ENCODE measurements around the gene SH2B3.
"Not testable (repeated sequence)": the region's sequence is repeated elsewhere in the genome, so short reads cannot be mapped to it uniquely, and the experiment has no call there.

The SH2B3 gene

GRCh38 chr12:111467092-111467856 lies 61.6 kb downstream of the SH2B3 start:
- DNase-seq = no peak

- DNase-seq = no peak
Measured at GRCh38 chr12:111467857-111468241, 62.1 kb downstream of the SH2B3 start.

- no peak for DNase-seq
Measured at GRCh38 chr12:111469401-111469800, 63.7 kb downstream of the SH2B3 start.

- DNase-seq = no peak
Measured at GRCh38 chr12:111471236-111471635, 65.5 kb downstream of the SH2B3 start.

- no peak for DNase-seq
Measured at GRCh38 chr12:111482462-111482861, 76.7 kb downstream of the SH2B3 start.

GRCh38 chr12:111488271-111488670 lies 82.5 kb downstream of the SH2B3 start:
- no peak for DNase-seq

- DNase-seq = no peak
Measured at GRCh38 chr12:111488798-111489197, 83.1 kb downstream of the SH2B3 start.

GRCh38 chr12:111492979-111493378 lies 87.3 kb downstream of the SH2B3 start:
- not testable (repeated sequence) for DNase-seq

- no peak for DNase-seq
Measured at GRCh38 chr12:111494676-111495075, 89.0 kb downstream of the SH2B3 start.

Data from activated CD4-positive, alpha-beta T cell treated with anti-CD3 and anti-CD28 coated beads, Interleukin-2, amount 50 U/mL, for 1 hour (primary cell).